Hippocampal formation (tissue), 2 donors: ENCODE results near the gene FBLN2.
"Not testable (repeated sequence)": the region's sequence is repeated elsewhere in the genome, so short reads cannot be mapped to it uniquely, and the experiment has no call there.

Source experiments
- DNase-seq, 2 donors: peaks; one replicate each; lab custom pipeline; 2025; lab: John Stamatoyannopoulos, UW

Gene FBLN2

GRCh38 chr3:13513913-13514517 lies 34.9 kb upstream of the FBLN2 start:
- no peak for DNase-seq

GRCh38 chr3:13514639-13515435 lies 34.1 kb upstream of the FBLN2 start:
- no peak for DNase-seq

- no peak for DNase-seq
These were observed 32.9 kb upstream of the FBLN2 start for GRCh38 chr3:13515786-13516759.

GRCh38 chr3:13516760-13517135 lies 32.2 kb upstream of the FBLN2 start:
- DNase-seq = no peak

- DNase-seq = no peak
These were observed 31.5 kb upstream of the FBLN2 start for GRCh38 chr3:13517253-13517977.

GRCh38 chr3:13518516-13518953 lies 30.4 kb upstream of the FBLN2 start:
- DNase-seq = peak; percentile 49 to 60

- no peak for DNase-seq
These were observed 29.7 kb upstream of the FBLN2 start for GRCh38 chr3:13519006-13519791.

- DNase-seq = no peak
These were observed 28.5 kb upstream of the FBLN2 start for GRCh38 chr3:13520326-13520880.

- no peak for DNase-seq
These were observed 27.6 kb upstream of the FBLN2 start for GRCh38 chr3:13521309-13521708.

GRCh38 chr3:13521749-13522148 lies 27.2 kb upstream of the FBLN2 start:
- DNase-seq = not testable (repeated sequence)

- DNase-seq = no peak
These were observed 26.7 kb upstream of the FBLN2 start for GRCh38 chr3:13522236-13522635.

GRCh38 chr3:13524979-13525669 lies 23.8 kb upstream of the FBLN2 start:
- no peak for DNase-seq

- no peak for DNase-seq
These were observed 22.9 kb upstream of the FBLN2 start for GRCh38 chr3:13525827-13526625.

GRCh38 chr3:13526626-13526949 lies 22.3 kb upstream of the FBLN2 start:
- no peak for DNase-seq

- DNase-seq = no peak
These were observed 20.6 kb upstream of the FBLN2 start for GRCh38 chr3:13528217-13528867.

GRCh38 chr3:13529196-13530112 lies 19.5 kb upstream of the FBLN2 start:
- no peak for DNase-seq

GRCh38 chr3:13530241-13531009 lies 18.5 kb upstream of the FBLN2 start:
- no peak for DNase-seq
